GM12878 (cell line): ENCODE results near the gene RNF149. TPM values are rescaled to one million over a fixed set of nuclear protein-coding genes. Genes with fewer than 3 reads are reported as not detected.

Source experiments
- ATAC-seq: fragments of 200-7000 bp; cut with Tn5 transposase; 3 replicates; pipeline ENCODE4 v1.9.1; 2020; ENCODE audit warnings: mild to moderate bottlenecking, moderate library complexity
- BruUV-seq: library from RNA; stranded (reverse); fragments of 400-500 nt; replicated peaks from 2 replicates; lab custom pipeline; 2021; lab: Mats Ljungman, UMichigan
- CTCF ChIA-PET: fragments of 300-600 bp; sonication (Branson Sonifier 250); formaldehyde crosslinking; extraction: SDS; loops from one replicate; lab custom pipeline; 2021; ENCODE audit warnings: inconsistent platforms; lab: Yijun Ruan, JAX
- POLR2A ChIA-PET: fragments of 350-600 bp; formaldehyde crosslinking; extraction: SDS; loops from one replicate; lab custom pipeline; 2021; ENCODE audit warnings: inconsistent platforms; lab: Charles Lee
- RAD21 ChIA-PET: fragments of 300-600 bp; sonication (Branson Sonifier 250); formaldehyde crosslinking; loops from one replicate; lab custom pipeline; 2023; ENCODE audit warnings: antibody characterized with exemption; ENCODE audit not compliant: unreplicated experiment; lab: Charles Lee
- SMC1A ChIA-PET: fragments of 300-600 bp; sonication (Branson Sonifier 250); formaldehyde crosslinking; loops from one replicate; lab custom pipeline; 2023; ENCODE audit not compliant: unreplicated experiment, uncharacterized antibody; lab: Charles Lee
- DNase-seq: peaks from one replicate; pipeline ENCODE4 v3.0.0-alpha.2; 2011; ENCODE audit warnings: low read depth, low spot score
- FAIRE-seq: peaks from 3 replicates; lab custom pipeline; 2011; peaks lifted over from hg19 to GRCh38; lab: Jason Lieb, UNC
- H2AFZ ChIP-seq: 2 replicates; pipeline ENCODE4 v1.6.0; 2011; ENCODE audit warnings: low read depth, low read length, control low read depth; ENCODE audit not compliant: control insufficient read depth
- H3K27ac ChIP-seq: 2 replicates; pipeline ENCODE4 v1.5.1; 2011; ENCODE audit warnings: control low read depth; ENCODE audit not compliant: control insufficient read depth, insufficient read depth
- H3K27me3 ChIP-seq, 2 experiments: replicated peaks in 1 of 2; 2 replicates each; pipeline versions ENCODE4 v1.6.0 to v1.6.1; 2011; ENCODE audit warnings: low read length in 1 of 2; ENCODE audit not compliant: control insufficient read depth in 2 of 2, insufficient read depth in 2 of 2
- H3K36me3 ChIP-seq, 2 experiments: 2 replicates each; pipeline ENCODE4 v1.5.1; 2011; ENCODE audit warnings: low read length in 1 of 2; ENCODE audit not compliant: control insufficient read depth in 2 of 2, insufficient read depth in 2 of 2
- H3K4me1 ChIP-seq: 2 replicates; pipeline ENCODE4 v1.6.1; 2011; ENCODE audit warnings: mild to moderate bottlenecking, low read length, moderate library complexity, mixed read lengths; ENCODE audit not compliant: control insufficient read depth, insufficient read depth
- H3K4me2 ChIP-seq: 2 replicates; pipeline ENCODE4 v1.6.0; 2011; ENCODE audit warnings: control low read depth; ENCODE audit not compliant: control insufficient read depth, insufficient read depth
- H3K4me3 ChIP-seq: fragments of 200-600 bp; sonication (generic); 2 replicates; pipeline ENCODE4 v1.5.1; 2016
- H3K79me2 ChIP-seq: 2 replicates; pipeline ENCODE4 v1.6.0; 2011; ENCODE audit warnings: low read length; ENCODE audit not compliant: control insufficient read depth, insufficient read depth
- H3K9ac ChIP-seq: 2 replicates; pipeline ENCODE4 v1.8.0; 2011; ENCODE audit warnings: low read length, control low read depth, mixed read lengths; ENCODE audit not compliant: control insufficient read depth, insufficient read depth
- H3K9me3 ChIP-seq: replicated peaks from 3 replicates; pipeline ENCODE4 v1.5.1; 2011; ENCODE audit warnings: mild to moderate bottlenecking, low read length; ENCODE audit not compliant: control insufficient read depth, insufficient read depth
- H4K20me1 ChIP-seq: 2 replicates; pipeline ENCODE4 v1.6.0; 2011; ENCODE audit not compliant: control insufficient read depth, insufficient read depth
- NFYB ChIP-seq: IDR thresholded peaks from 2 replicates; pipeline ENCODE4 v1.6.1; 2011; ENCODE audit warnings: low read depth, mild to moderate bottlenecking, low read length, improper control_type of control experiment, moderate library complexity; ENCODE audit not compliant: insufficient read depth
- STAT3 ChIP-seq: IDR thresholded peaks from 2 replicates; pipeline ENCODE4 v1.6.1; 2011; ENCODE audit warnings: low read depth, low read length, improper control_type of control experiment
- WGBS: methylation state at CpG from one replicate; pipeline ENCODE4 v1.1.6; 2016; ENCODE audit warnings: low lambda C conversion rate; ENCODE audit not compliant: insufficient replicate concordance, insufficient coverage; ENCODE audit errors: missing lambda C conversion rate; 5-methylcytosine and 5-hydroxymethylcytosine counted together
- in situ Hi-C: fragments of 300-500 bp; cut with MboI; formaldehyde crosslinking; loops from 9 replicates; pipeline ENCODE4 v1.14.3; 2018; ENCODE audit warnings: mixed read lengths
- intact Hi-C: fragments of 100-400 bp; cut with micrococcal nuclease; formaldehyde crosslinking; loops from one replicate; pipeline ENCODE4 v1.14.2; 2022; ENCODE audit not compliant: unreplicated experiment
- polyA plus RNA-seq, 11 experiments: library from polyadenylated mRNA; depleted of rRNA in 4 of 11; unstranded in 6 of 11; stranded (reverse) in 5 of 11; fragments of >200 nt; fragmentation: Nextera tagmentation in 4 of 11; fragmentation: Illumina TruSeq in 1 of 11; extraction: Ambion mirVana in 4 of 11; extraction: Trizol in 1 of 11; gene quantifications; 1 replicate in 1 of 11; 2 replicates in 10 of 11; pipeline versions ENCODE4 v1.2.1 to v1.2.3, GENCODE V29; 2011 to 2016; ENCODE audit warnings: inconsistent platforms in 2 of 11, missing spikeins in 2 of 11, low read depth in 1 of 11
- total RNA-seq, 4 experiments: library from RNA; depleted of rRNA in 3 of 4; stranded (reverse); fragments of >200 nt in 3 of 4; fragmentation: Illumina TruSeq in 1 of 4; extraction: Trizol in 1 of 4; gene quantifications; 2 replicates each; pipeline versions ENCODE4 v1.2.1 to v1.2.3, GENCODE V29; 2013 to 2021
- TF ChIP-seq, protein P1 (sequence below), 3 experiments: IDR thresholded peaks in 2 of 3; conservative IDR thresholded peaks in 1 of 3; 2 replicates each; pipeline ENCODE4 v1.5.1; 2011; ENCODE audit warnings: low read depth in 3 of 3, low read length in 3 of 3, mild to moderate bottlenecking in 3 of 3, control low read depth in 2 of 3, moderate library complexity in 2 of 3, inconsistent platforms in 1 of 3, mixed read lengths in 1 of 3; ENCODE audit not compliant: control insufficient read depth in 2 of 3, insufficient read depth in 1 of 3; ENCODE audit errors: extremely low read depth in 1 of 3

RNF149 gene
- total and polyA plus RNA-seq, 10 of the 15 experiments (the other 5 are each of a cell fraction or from before 2014, with no cell fraction given) = 5.2 to 38.4 (median 16.3) TPM

- no peak for ATAC-seq
- ChIA-PET POLR2A (interaction anchor here (0.6 to 2.3 kb wide), 6 partner anchors 8 to 38 kb away, joined by 3 to 6 read pairs (median 6); partner anchors contain the start of gene RNF149), CTCF (interaction anchor here (1.7 to 3.0 kb wide), 2 partner anchors 10 to 17 kb away, joined by 7 to 8 read pairs; no protein-coding TSS in a partner anchor), SMC1A (interaction anchor here (0.8 to 3.1 kb wide), 11 partner anchors 8 to 261 kb away, joined by 3 to 10 read pairs (median 5); partner anchors contain the start of genes CNOT11 and RNF149), RAD21 (interaction anchor here (0.6 to 1.3 kb wide), 2 partner anchors 38 to 260 kb away, joined by 3 to 4 read pairs; partner anchors contain the start of gene RNF149)
- Histone ChIP-seq H3K4me2 (no peak overlapping the region), H3K9me3 (no peaks in the 10 kb centered on the region), H3K79me2 (no peaks in the 10 kb centered on the region), H4K20me1 (no peaks in the 10 kb centered on the region), H3K4me3 (no peak overlapping the region), H3K36me3 (peaks cover 2 to 23% of the 10 kb centered on the region in 2 experiments), H2AFZ (no peak overlapping the region), H3K27ac (no peak overlapping the region), H3K27me3 (no peaks in the 10 kb centered on the region), H3K4me1 (peaks cover 13% of the 10 kb centered on the region), H3K9ac (no peak overlapping the region)
- WGBS = 95% methylated on average over 8 of the region's 8 CpGs
- BruUV-seq = no TSS peak
- in situ Hi-C loops (no loop called here), intact Hi-C loops (loop anchor here (5.0 kb wide), 1 partner anchor 37 kb away; the partner anchor contains the start of gene RNF149)
- no peak for DNase-seq
- no peak for FAIRE-seq
- TF ChIP-seq STAT3 (no peak), NFYB (no peak)
- TF ChIP-seq, protein P1, sequence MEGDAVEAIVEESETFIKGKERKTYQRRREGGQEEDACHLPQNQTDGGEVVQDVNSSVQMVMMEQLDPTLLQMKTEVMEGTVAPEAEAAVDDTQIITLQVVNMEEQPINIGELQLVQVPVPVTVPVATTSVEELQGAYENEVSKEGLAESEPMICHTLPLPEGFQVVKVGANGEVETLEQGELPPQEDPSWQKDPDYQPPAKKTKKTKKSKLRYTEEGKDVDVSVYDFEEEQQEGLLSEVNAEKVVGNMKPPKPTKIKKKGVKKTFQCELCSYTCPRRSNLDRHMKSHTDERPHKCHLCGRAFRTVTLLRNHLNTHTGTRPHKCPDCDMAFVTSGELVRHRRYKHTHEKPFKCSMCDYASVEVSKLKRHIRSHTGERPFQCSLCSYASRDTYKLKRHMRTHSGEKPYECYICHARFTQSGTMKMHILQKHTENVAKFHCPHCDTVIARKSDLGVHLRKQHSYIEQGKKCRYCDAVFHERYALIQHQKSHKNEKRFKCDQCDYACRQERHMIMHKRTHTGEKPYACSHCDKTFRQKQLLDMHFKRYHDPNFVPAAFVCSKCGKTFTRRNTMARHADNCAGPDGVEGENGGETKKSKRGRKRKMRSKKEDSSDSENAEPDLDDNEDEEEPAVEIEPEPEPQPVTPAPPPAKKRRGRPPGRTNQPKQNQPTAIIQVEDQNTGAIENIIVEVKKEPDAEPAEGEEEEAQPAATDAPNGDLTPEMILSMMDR (IDR thresholded peaks at IDR 0.05 in 2 of 3, conservative IDR thresholded peaks at IDR 0.05 in 1 of 3; ENCODE audit: control insufficient read depth in 2 of 3, extremely low read depth in 1 of 3, insufficient read depth in 1 of 3, low read depth in 3 of 3, low read length in 3 of 3) = no peak
Measured at GRCh38 chr2:101270700-101271259, 37.7 kb downstream of the RNF149 start.
